Immature natural killer cell (primary cell): ENCODE data around the gene SLC12A3. TPM values are rescaled to one million over a fixed set of nuclear protein-coding genes. Genes with fewer than 3 reads are reported as not detected.

Experiments used
- DNase-seq, 3 donors: peaks; one replicate each; pipeline ENCODE4 v3.0.0; 2022; ENCODE audit warnings: mixed read lengths in 1 of 3
- H3K27ac Mint-ChIP-seq, 6 donors: one replicate each; pipeline ENCODE4 v1.8.0; 2020; ENCODE audit warnings: mixed read lengths in 6 of 6, mild to moderate bottlenecking in 5 of 6, inconsistent platforms in 4 of 6, moderate library complexity in 3 of 6
- H3K27me3 Mint-ChIP-seq, 3 donors: one replicate each; pipeline ENCODE4 v1.8.0; 2020 to 2021; ENCODE audit warnings: low read depth in 3 of 3, mild to moderate bottlenecking in 3 of 3, mixed read lengths in 3 of 3, moderate library complexity in 3 of 3, inconsistent platforms in 1 of 3
- H3K36me3 Mint-ChIP-seq, 3 donors: one replicate each; pipeline ENCODE4 v1.8.0; 2020; ENCODE audit warnings: mixed read lengths in 3 of 3, inconsistent platforms in 2 of 3, mild to moderate bottlenecking in 2 of 3
- H3K4me1 Mint-ChIP-seq, 2 donors: one replicate each; pipeline ENCODE4 v1.8.0; 2020; ENCODE audit warnings: inconsistent platforms in 2 of 2, mild to moderate bottlenecking in 2 of 2, mixed read lengths in 2 of 2, moderate library complexity in 1 of 2
- H3K4me3 Mint-ChIP-seq, 5 donors: one replicate each; pipeline ENCODE4 v1.8.0; 2020; ENCODE audit warnings: mild to moderate bottlenecking in 5 of 5, mixed read lengths in 5 of 5, inconsistent platforms in 3 of 5, moderate library complexity in 3 of 5
- H3K9me3 Mint-ChIP-seq, 6 donors: one replicate each; pipeline ENCODE4 v1.8.0; 2020; ENCODE audit warnings: mild to moderate bottlenecking in 6 of 6, mixed read lengths in 6 of 6, inconsistent platforms in 4 of 6, moderate library complexity in 3 of 6
- polyA plus RNA-seq, 3 donors: library from polyadenylated mRNA; unstranded; fragments of 300-500 nt; fragmentation: Illumina TruSeq; gene quantifications; one replicate each; pipeline ENCODE4 v1.2.3, GENCODE V29; 2021

SLC12A3 gene
- polyA plus RNA-seq, 3 donors from 2014 or later, result 0.51 TPM; not detected in 2

DNA sequence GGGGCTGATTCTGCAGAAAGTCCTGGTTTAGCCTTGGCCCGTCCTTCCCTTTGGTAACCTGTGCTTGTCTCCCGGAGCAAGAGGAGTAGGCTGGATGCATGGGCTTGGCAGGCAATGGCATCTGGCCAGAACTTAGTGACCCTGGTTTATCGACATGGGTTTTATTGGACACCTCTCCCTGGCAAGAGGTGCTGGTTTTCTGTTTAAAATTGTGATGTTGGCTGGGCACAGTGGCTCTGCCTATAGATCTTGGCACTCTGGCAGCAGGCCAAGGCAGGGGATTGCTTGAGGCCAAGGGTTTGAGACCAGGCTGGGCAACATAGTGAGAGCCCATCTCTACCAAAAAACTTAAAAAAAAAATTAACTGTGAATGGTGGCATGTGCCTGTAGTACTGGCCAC is 31.2 kb downstream of the SLC12A3 start:
- Mint-ChIP-seq H3K27me3 (peaks cover 0 to 5% (median 5%) of the 10 kb centered on the region in 3 donors), H3K27ac (no peak overlapping the region), H3K36me3 (no peaks in the 10 kb centered on the region), H3K4me3 (no peak overlapping the region), H3K4me1 (peaks cover 7 to 13% of the 10 kb centered on the region in 2 donors), H3K9me3 (no peaks in the 10 kb centered on the region)
- DNase-seq, result no peak

DNA sequence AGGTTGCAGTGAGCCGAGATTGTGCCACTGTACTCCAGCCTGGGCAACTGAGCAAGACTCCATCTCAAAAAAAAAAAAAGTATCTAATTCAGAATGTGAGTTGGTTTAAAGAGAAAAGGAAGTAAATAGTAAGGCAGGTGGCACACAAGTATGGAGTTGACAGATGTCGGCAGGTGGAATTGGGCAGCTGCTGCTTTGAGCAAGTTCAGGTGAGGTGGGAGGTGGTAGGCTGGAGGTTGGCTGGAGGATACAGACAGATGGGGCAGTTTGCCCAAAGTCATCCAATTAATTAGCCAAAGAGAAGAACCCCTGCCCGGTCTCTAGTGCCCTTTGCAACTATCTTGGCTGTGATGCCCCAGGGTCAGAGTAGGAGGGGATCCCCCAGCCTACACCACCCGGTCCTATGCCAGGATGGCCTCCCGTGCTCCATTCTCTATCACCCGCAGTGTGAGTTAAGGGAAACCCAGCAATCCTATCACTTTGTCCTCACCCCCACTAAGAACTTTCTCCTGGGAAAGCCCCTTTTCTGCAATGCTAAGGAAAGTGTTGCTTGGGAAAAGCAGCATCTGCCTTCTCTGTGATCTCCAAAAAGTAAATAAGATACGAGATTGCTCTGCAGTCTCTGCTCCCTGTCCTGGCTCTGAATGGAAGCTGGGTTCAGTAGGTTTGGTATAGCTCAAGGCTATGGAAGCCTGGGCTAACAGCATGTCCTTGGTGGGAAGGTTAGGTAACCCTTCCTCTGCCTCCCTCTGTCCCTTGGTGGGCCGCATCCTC is 32.2 kb downstream of the SLC12A3 start:
- no peak for DNase-seq
- no peak overlapping the region for H3K4me3 Mint-ChIP-seq
- H3K36me3 Mint-ChIP-seq, result no peaks in the 10 kb centered on the region
- H3K27ac Mint-ChIP-seq, result no peak overlapping the region
- H3K4me1 Mint-ChIP-seq, result peaks cover 7 to 13% of the 10 kb centered on the region in 2 donors
- H3K9me3 Mint-ChIP-seq, result no peaks in the 10 kb centered on the region
- peaks cover 0 to 5% (median 5%) of the 10 kb centered on the region in 3 donors for H3K27me3 Mint-ChIP-seq

DNA sequence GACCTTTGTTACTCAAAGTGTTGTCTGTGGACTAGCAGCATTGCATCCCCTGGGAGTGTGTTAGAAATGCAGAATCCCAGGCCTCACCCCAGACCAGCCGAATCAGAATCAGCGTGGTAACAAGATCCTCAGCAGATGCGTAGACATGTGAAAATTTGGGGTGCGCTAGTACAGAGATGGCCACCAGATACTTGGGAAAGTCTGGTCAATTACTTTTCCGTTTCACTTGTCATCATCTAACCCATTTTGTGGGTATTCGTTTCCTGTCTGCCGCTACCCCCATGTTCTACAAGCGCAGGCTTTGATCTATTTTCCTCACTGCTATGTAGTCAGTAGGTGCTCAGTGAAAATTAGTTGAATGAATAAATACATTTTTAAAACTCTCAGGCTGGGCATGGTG is 33.8 kb downstream of the SLC12A3 start:
- H3K9me3 Mint-ChIP-seq, result no peaks in the 10 kb centered on the region
- H3K4me3 Mint-ChIP-seq, result no peak overlapping the region
- no peaks in the 10 kb centered on the region for H3K36me3 Mint-ChIP-seq
- no peak for DNase-seq
- H3K27me3 Mint-ChIP-seq, result peaks cover 0 to 5% (median 5%) of the 10 kb centered on the region in 3 donors
- H3K27ac Mint-ChIP-seq, result no peak overlapping the region
- peaks cover 7 to 13% of the 10 kb centered on the region in 2 donors for H3K4me1 Mint-ChIP-seq

DNA sequence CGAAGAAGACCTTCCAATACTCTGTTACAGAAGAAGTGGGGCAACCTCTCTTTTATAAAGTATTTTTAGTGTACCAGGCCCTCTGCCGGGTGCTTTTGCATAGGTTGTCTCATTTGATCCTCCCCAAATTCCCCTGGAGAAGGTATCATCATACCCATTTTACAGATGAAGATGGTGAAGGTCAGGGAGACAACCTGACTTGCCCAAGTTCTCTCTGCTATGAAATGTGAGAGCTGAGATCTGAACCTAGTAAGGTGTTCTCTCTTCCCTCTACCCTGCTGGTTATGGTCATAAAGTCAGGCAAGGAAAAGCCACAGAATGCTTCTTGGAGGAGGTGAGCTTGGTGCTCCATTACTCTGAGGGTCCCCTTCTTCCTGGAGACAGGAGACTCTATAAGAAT is 38.9 kb downstream of the SLC12A3 start:
- H3K27ac Mint-ChIP-seq, result no peak overlapping the region
- no peaks in the 10 kb centered on the region for H3K36me3 Mint-ChIP-seq
- H3K4me1 Mint-ChIP-seq, result peaks cover 3 to 9% of the 10 kb centered on the region in 2 donors
- H3K27me3 Mint-ChIP-seq, result peaks cover 0 to 4% (median 2%) of the 10 kb centered on the region in 3 donors
- no peak overlapping the region for H3K4me3 Mint-ChIP-seq
- no peak for DNase-seq
- H3K9me3 Mint-ChIP-seq, result no peaks in the 10 kb centered on the region

DNA sequence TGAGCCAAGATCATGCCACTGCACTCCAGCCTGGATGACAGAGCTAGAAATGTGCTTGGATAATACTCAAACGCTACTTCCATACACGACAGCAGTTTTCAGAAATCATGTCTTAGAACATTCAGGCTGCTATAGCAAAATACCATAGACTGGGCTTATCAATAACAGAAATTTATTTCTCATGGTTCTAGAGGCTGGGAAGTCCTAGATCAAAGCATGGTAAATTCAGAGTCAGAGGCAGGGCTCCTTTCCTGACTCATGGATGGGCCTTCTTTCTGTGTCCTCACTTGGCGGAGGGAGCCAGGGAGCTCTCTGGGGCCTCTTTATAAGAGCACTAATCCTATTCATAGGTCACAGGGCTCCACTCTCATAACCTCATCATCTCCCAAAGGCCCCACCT is 42.4 kb downstream of the SLC12A3 start:
- no peak overlapping the region for H3K4me3 Mint-ChIP-seq
- H3K36me3 Mint-ChIP-seq, result no peaks in the 10 kb centered on the region
- peaks cover 0 to 6% (median 0%) of the 10 kb centered on the region in 3 donors for H3K27me3 Mint-ChIP-seq
- H3K9me3 Mint-ChIP-seq, result no peaks in the 10 kb centered on the region
- no peak for DNase-seq
- H3K27ac Mint-ChIP-seq, result no peak overlapping the region
- no peaks in the 10 kb centered on the region for H3K4me1 Mint-ChIP-seq

DNA sequence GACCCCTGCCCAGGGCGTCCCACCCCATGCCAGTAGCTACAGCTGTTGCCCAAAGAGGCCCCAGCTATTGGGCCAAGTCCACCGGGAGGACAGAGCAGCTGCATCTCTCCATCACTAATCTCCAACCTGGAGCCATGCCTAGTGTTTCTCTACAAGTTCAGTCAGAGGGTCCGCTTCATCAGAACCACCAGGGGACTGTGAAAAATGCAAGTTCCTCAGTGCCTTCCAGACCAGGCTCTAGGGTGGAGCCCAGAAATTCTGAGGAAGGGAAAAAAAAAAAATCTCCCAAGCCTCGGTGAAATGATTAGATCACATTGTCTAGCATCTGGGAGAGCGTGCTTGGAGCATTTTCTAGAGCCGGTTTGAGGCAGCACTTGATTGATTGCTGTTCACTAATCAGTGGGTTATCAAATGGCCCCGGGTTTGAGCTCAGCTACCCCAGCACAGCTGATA is 44.5 kb downstream of the SLC12A3 start:
- DNase-seq, result no peak
- no peaks in the 10 kb centered on the region for H3K9me3 Mint-ChIP-seq
- peaks cover under 1 to 8% (median 3%) of the 10 kb centered on the region in 3 donors for H3K27me3 Mint-ChIP-seq
- H3K4me3 Mint-ChIP-seq, result no peak overlapping the region
- H3K36me3 Mint-ChIP-seq, result no peaks in the 10 kb centered on the region
- no peaks in the 10 kb centered on the region for H3K4me1 Mint-ChIP-seq
- H3K27ac Mint-ChIP-seq, result no peak overlapping the region

DNA sequence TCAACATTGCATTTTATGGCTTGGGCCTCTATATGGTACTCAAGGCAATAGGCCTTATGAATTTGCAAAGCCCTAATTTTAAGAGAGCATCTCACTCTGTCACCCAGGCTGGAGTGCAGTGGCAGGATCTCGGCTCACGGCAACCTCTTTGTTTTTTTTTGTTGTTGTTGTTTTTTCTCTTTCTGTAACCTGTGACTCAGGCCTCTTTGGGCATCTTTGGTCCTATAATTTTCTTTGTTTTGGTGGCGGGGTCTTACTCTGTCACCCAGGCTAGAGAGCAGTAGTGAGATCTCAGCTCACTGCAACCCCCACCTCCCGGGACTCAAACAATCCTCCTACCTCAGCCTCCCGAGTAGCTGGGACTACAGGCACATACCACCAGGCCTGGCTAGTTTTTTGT is 45.1 kb downstream of the SLC12A3 start:
- Mint-ChIP-seq H3K9me3 (no peaks in the 10 kb centered on the region), H3K36me3 (no peaks in the 10 kb centered on the region), H3K4me3 (no peak overlapping the region), H3K27ac (no peak overlapping the region), H3K27me3 (peaks cover 2 to 8% (median 3%) of the 10 kb centered on the region in 3 donors), H3K4me1 (no peaks in the 10 kb centered on the region)
- DNase-seq, result no peak

GRCh38 chr16:56910654-56911539 is 45.9 kb downstream of the SLC12A3 start:
- no peak overlapping the region for H3K27ac Mint-ChIP-seq
- no peaks in the 10 kb centered on the region for H3K36me3 Mint-ChIP-seq
- H3K4me1 Mint-ChIP-seq, result no peaks in the 10 kb centered on the region
- DNase-seq, result no peak
- H3K4me3 Mint-ChIP-seq, result no peak overlapping the region
- H3K27me3 Mint-ChIP-seq, result peaks cover 2 to 8% (median 4%) of the 10 kb centered on the region in 3 donors
- no peaks in the 10 kb centered on the region for H3K9me3 Mint-ChIP-seq

GRCh38 chr16:56911771-56912571 is 47.0 kb downstream of the SLC12A3 start:
- peaks cover 5 to 6% of the 10 kb centered on the region in 2 donors for H3K4me1 Mint-ChIP-seq
- no peak overlapping the region for H3K27ac Mint-ChIP-seq
- no peaks in the 10 kb centered on the region for H3K9me3 Mint-ChIP-seq
- no peak overlapping the region for H3K4me3 Mint-ChIP-seq
- H3K27me3 Mint-ChIP-seq, result peaks cover 2 to 8% (median 5%) of the 10 kb centered on the region in 3 donors
- H3K36me3 Mint-ChIP-seq, result no peaks in the 10 kb centered on the region
- no peak for DNase-seq

GRCh38 chr16:56912746-56913708 is 48.0 kb downstream of the SLC12A3 start:
- H3K9me3 Mint-ChIP-seq, result no peaks in the 10 kb centered on the region
- no peak overlapping the region for H3K27ac Mint-ChIP-seq
- DNase-seq, result no peak
- H3K36me3 Mint-ChIP-seq, result peaks cover 0 to 4% (median 0%) of the 10 kb centered on the region in 3 donors
- H3K4me3 Mint-ChIP-seq, result no peak overlapping the region
- H3K4me1 Mint-ChIP-seq, result peaks cover 12 to 14% of the 10 kb centered on the region in 2 donors
- peaks cover 4 to 6% (median 5%) of the 10 kb centered on the region in 3 donors for H3K27me3 Mint-ChIP-seq

DNA sequence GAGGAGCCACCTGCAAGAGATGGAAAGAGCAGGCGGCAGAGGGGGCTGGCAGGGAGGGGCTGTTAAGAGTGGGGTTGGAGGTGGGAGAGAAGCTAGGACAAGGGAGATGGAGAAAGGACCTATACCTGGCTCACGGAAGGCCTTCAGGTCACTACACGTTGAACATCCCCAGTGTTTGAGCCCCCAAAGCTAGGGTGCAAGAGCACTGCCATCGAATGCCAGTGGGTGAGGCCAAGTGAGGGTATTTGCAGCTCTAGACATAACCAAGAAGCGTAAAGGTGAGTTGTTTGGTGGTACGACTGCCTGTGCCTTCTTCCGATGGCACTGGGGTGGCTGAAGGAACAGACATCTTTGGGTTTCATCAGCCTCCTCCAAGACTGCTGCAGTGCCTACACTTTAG is 49.9 kb downstream of the SLC12A3 start:
- Mint-ChIP-seq H3K4me1 (peaks cover 12 to 14% of the 10 kb centered on the region in 2 donors), H3K4me3 (no peak overlapping the region), H3K36me3 (peaks cover 0 to 4% (median 0%) of the 10 kb centered on the region in 3 donors), H3K9me3 (no peaks in the 10 kb centered on the region), H3K27ac (peak overlapping the region in 1 of 6 donors; percentile 55), H3K27me3 (peaks cover 5 to 12% (median 9%) of the 10 kb centered on the region in 3 donors)
- DNase-seq, result no peak

GRCh38 chr16:56915336-56916119 is 50.5 kb downstream of the SLC12A3 start:
- Mint-ChIP-seq H3K27me3 (peaks cover 5 to 14% (median 9%) of the 10 kb centered on the region in 3 donors), H3K9me3 (no peaks in the 10 kb centered on the region), H3K27ac (no peak overlapping the region), H3K4me1 (peaks cover 12 to 14% of the 10 kb centered on the region in 2 donors), H3K4me3 (no peak overlapping the region), H3K36me3 (peaks cover 0 to 4% (median 0%) of the 10 kb centered on the region in 3 donors)
- DNase-seq, result no peak
